ENCODE results near the gene KRT4. TPM values are rescaled to one million over a fixed set of nuclear protein-coding genes. Genes with fewer than 3 reads are reported as not detected.

The KRT4 gene
- total RNA-seq, 1 donor from 2014 or later: not detected

GRCh38 chr12:52834727-52835001 lies 20.7 kb upstream of the KRT4 start:
- no peak overlapping the region for H3K9ac ChIP-seq
- H4K20me1 ChIP-seq (ENCODE audit: low read depth): no peaks in the 10 kb centered on the region
- no peaks in the 10 kb centered on the region for H3F3A ChIP-seq (ENCODE audit: low read depth)
- no peak for DNase-seq (ENCODE audit: low spot score)
- H2AFZ ChIP-seq (replicated peaks): no peak overlapping the region
- Mint-ChIP-seq H3K36me3 (no peaks in the 10 kb centered on the region), H3K27me3 (ENCODE audit: insufficient read depth, low read depth) (peaks cover 14% of the 10 kb centered on the region), H3K27ac (no peak overlapping the region), H3K4me3 (no peak overlapping the region), H3K4me1 (peaks cover 40% of the 10 kb centered on the region), H3K9me3 (no peaks in the 10 kb centered on the region)
- no peak overlapping the region for H3K27ac ChIP-seq
- TF ChIP-seq EZH2 (IDR thresholded peaks at IDR 0.05) (no peak), CTCF (IDR thresholded peaks at IDR 0.05) (no peak), EZH2phosphoT487 (IDR thresholded peaks at IDR 0.05) (no peak)
- no peaks in the 10 kb centered on the region for H3K36me3 ChIP-seq
- H3K79me2 ChIP-seq (ENCODE audit: low read depth): no peaks in the 10 kb centered on the region
- H3K9me3 ChIP-seq (ENCODE audit: low read depth): no peaks in the 10 kb centered on the region
- no peak overlapping the region for H3K4me2 ChIP-seq
- H3K4me3 ChIP-seq: no peak overlapping the region
- no peaks in the 10 kb centered on the region for H3K27me3 ChIP-seq
- H3K4me1 ChIP-seq: peaks cover 5% of the 10 kb centered on the region

GRCh38 chr12:52833922-52834726 lies 20.2 kb upstream of the KRT4 start, which contains the start of gene KRT79:
Gene KRT79, minus strand, starts transcription at chr12:52834311. Its CDS starts 51 bp downstream, at chr12:52834260.
- Mint-ChIP-seq H3K4me3 (no peak within 1 kb of the TSS), H3K9me3 (no peaks in the 10 kb centered on the region), H3K36me3 (no peaks in the 10 kb centered on the region), H3K4me1 (peaks cover 34% of the 10 kb centered on the region), H3K27me3 (ENCODE audit: insufficient read depth, low read depth) (peaks cover 12% of the 10 kb centered on the region), H3K27ac (no peak within 1 kb of the TSS)
- no peak within 1 kb of the TSS for H3K4me3 ChIP-seq
- H3K27ac ChIP-seq: no peak within 1 kb of the TSS
- H3F3A ChIP-seq (ENCODE audit: low read depth): no peaks in the 10 kb centered on the region
- no peaks in the 10 kb centered on the region for H3K9me3 ChIP-seq (ENCODE audit: low read depth)
- no peaks in the 10 kb centered on the region for H3K36me3 ChIP-seq
- H3K4me2 ChIP-seq: no peak within 1 kb of the TSS
- no peak within 1 kb of the TSS for H3K9ac ChIP-seq
- H4K20me1 ChIP-seq (ENCODE audit: low read depth): no peaks in the 10 kb centered on the region
- no peaks in the 10 kb centered on the region for H3K27me3 ChIP-seq
- H3K4me1 ChIP-seq: peaks cover 2% of the 10 kb centered on the region
- TF ChIP-seq EZH2 (IDR thresholded peaks at IDR 0.05): no peak
- TF ChIP-seq CTCF (IDR thresholded peaks at IDR 0.05): no peak
- no peak for TF ChIP-seq EZH2phosphoT487 (IDR thresholded peaks at IDR 0.05)
- H3K79me2 ChIP-seq (ENCODE audit: low read depth): no peaks in the 10 kb centered on the region
- no peak within 1 kb of the TSS for H2AFZ ChIP-seq (replicated peaks)
- DNase-seq (ENCODE audit: low spot score): no peak

GRCh38 chr12:52832985-52833905 lies 19.3 kb upstream of the KRT4 start:
- Mint-ChIP-seq H3K9me3 (no peaks in the 10 kb centered on the region), H3K4me3 (peak overlapping the region; percentile 27), H3K4me1 (peaks cover 25% of the 10 kb centered on the region), H3K27ac (peak overlapping the region; percentile 7), H3K36me3 (no peaks in the 10 kb centered on the region), H3K27me3 (ENCODE audit: insufficient read depth, low read depth) (peaks cover 12% of the 10 kb centered on the region)
- DNase-seq (ENCODE audit: low spot score): no peak
- Histone ChIP-seq H3K9ac (no peak overlapping the region), H3F3A (ENCODE audit: low read depth) (no peaks in the 10 kb centered on the region), H4K20me1 (ENCODE audit: low read depth) (no peaks in the 10 kb centered on the region), H3K4me2 (no peak overlapping the region), H3K79me2 (ENCODE audit: low read depth) (no peaks in the 10 kb centered on the region), H3K4me1 (no peaks in the 10 kb centered on the region), H3K36me3 (no peaks in the 10 kb centered on the region), H3K9me3 (ENCODE audit: low read depth) (no peaks in the 10 kb centered on the region), H2AFZ (replicated peaks) (no peak overlapping the region), H3K27me3 (no peaks in the 10 kb centered on the region), H3K27ac (no peak overlapping the region), H3K4me3 (no peak overlapping the region)
- TF ChIP-seq EZH2 (IDR thresholded peaks at IDR 0.05): no peak
- TF ChIP-seq CTCF (IDR thresholded peaks at IDR 0.05): no peak
- TF ChIP-seq EZH2phosphoT487 (IDR thresholded peaks at IDR 0.05): no peak

All from neural progenitor cell (in vitro differentiated cells).